HPDE6-E6E7 (cell line): ENCODE results near the gene GDF10.

Experiments used
- DNase-seq: peaks from one replicate; pipeline ENCODE4 v3.0.0; 2011; ENCODE audit warnings: missing footprints; ENCODE audit errors: extremely low spot score

The GDF10 gene

GRCh38 chr10:47314416-47314970 is 14.5 kb downstream of the GDF10 start:
- DNase-seq = no peak

GRCh38 chr10:47315421-47315820 is 15.4 kb downstream of the GDF10 start:
- DNase-seq = no peak

- DNase-seq = no peak
Measured at GRCh38 chr10:47316131-47316530, 16.1 kb downstream of the GDF10 start.

DNA sequence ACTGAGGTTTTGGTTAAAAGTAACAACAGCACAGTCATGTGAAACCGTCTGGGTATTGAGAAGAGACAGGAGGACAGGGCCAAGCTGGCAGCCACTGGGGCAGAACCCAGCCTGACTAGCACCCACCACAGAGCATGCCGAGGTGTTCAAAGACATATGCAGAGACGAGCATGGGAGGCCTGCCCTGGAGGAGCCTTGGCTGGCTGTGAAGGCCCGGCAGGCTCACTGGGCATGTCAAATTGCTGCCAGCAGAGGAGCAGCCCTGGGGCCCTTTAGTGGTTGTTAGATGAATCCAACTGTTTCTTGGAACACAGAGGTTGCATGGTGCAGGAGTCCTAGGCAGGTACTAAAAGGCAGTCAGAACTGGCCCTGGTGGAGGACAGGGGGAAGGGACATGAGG is 17.3 kb downstream of the GDF10 start:
- no peak for DNase-seq

DNA sequence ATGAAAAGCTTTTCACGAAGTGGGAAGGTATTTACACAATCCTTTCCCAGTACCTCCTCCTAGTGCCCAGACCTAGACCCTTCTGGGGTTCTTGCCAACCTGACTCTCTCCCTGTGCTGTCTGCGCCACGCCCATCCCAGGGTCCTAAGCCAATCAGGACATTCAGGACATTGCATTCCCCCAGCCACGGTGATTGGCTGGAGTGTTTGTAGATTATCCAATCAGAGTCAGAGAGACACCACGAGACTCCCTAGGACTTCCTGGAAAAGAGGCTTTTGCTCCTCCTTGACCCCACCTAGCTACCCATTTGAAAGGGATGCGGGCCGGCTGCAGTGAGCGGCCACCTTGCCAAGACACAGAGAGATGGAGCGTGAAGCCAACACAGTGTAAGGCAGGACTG is 18.7 kb downstream of the GDF10 start:
- no peak for DNase-seq

DNA sequence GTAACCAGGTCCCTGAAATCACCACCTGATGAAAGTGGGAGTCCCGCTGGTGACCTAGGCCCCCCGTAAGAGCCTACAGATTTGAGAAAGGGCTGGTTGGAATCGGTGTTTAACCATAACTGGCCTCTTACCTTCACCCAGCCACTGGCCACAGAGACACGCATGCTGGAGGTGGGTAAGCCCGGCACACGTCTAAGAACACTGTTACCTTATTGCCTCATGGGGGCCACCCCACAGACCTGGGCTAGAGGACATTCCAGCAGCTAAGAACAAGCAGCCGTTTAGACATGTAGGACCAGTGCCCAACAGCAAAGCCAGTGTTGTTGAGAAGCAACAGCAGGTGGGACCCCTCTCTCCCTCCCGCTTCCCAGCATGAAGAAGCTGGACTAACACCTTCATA is 19.8 kb downstream of the GDF10 start:
- DNase-seq = no peak

- no peak for DNase-seq
Measured at GRCh38 chr10:47320812-47321211, 20.8 kb downstream of the GDF10 start.

DNA sequence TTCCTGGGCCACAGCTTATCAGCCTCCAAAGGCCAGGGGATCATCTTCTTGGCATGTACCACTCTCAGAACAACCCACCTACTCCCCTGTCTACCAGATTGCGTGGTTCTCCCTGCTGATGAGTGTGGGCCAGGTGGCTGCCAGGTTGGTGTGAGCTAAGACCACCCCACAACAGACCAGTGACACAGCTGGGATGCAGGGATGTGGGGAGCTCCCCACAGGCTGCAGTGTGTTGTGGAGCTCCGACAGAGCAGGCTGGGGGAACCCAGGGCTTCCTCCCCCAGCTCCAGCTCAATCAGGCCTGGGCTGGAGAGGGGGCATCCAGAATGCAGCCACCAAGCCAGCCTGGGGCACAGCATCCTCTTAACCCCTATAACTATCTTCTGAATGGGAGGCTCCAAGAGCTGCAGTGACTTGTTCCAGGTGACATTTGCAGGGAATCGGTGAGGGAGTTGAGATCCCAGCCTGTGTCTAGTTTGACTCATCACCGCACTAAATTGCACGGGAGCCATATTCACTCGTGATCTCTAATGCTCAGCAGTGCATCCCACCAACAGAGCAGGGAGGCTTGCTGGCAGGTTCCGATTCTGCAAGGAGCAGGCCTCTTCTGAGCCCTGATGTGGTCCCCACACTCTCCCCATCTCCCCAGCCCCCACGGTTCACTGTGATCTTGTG is 21.7 kb downstream of the GDF10 start:
- no peak for DNase-seq

- DNase-seq = no peak
Measured at GRCh38 chr10:47322300-47323061, 22.5 kb downstream of the GDF10 start, which contains the start of gene GDF2. Gene GDF2 (plus strand): TSS chr10:47322454. CDS start chr10:47322669, 215 bp downstream.

- DNase-seq = no peak
Measured at GRCh38 chr10:47323087-47323486, 23.1 kb downstream of the GDF10 start.

- DNase-seq = no peak
Measured at GRCh38 chr10:47323636-47324296, 23.8 kb downstream of the GDF10 start.

- DNase-seq = no peak
Measured at GRCh38 chr10:47325303-47326291, 25.6 kb downstream of the GDF10 start.

GRCh38 chr10:47326306-47326926 is 26.4 kb downstream of the GDF10 start:
- no peak for DNase-seq

GRCh38 chr10:47326927-47327330 is 26.9 kb downstream of the GDF10 start:
- no peak for DNase-seq

GRCh38 chr10:47329855-47330254 is 29.9 kb downstream of the GDF10 start:
- no peak for DNase-seq

DNA sequence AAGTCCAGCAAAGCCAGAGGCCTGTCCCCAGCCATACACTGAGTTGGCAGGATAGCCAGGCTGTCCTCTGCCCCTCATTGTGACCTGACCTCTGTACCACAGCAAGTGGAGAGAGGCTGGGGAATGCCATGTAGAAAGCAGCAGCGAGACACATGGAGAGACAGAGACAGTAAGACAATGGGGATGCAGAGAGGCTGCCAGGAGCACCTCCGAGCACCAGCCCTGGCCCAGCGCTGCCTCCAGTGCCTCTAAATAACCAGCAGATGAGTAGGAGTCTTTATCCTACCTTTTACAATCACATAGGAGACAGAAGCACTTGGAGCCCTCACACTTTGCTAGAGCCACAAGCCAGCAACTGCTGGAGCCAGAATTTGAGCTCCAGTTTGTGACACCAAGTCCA is 30.4 kb downstream of the GDF10 start:
- no peak for DNase-seq

- no peak for DNase-seq
Measured at GRCh38 chr10:47330804-47331203, 30.8 kb downstream of the GDF10 start.

DNA sequence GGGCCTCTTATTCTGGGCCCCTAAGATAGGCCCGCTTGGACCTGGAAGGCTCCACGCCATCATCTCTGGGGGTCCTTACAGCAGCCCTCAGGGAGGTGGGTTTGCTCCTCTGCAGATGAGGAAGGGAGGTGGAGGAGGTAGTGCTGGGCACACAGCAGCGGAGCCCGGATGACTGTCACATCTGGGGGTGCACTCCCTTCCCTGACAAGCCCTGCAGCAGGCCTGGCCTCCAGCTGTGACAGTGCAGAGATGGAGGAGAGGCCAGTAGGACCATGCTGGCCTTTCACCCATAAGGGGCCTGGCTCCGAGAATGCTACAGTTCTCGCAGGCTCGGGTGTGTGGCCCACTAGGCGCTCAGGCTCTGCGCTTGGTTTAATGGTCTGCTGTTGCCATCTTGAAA is 31.5 kb downstream of the GDF10 start:
- DNase-seq = no peak

GRCh38 chr10:47331954-47332353 is 32.0 kb downstream of the GDF10 start:
- DNase-seq = no peak

DNA sequence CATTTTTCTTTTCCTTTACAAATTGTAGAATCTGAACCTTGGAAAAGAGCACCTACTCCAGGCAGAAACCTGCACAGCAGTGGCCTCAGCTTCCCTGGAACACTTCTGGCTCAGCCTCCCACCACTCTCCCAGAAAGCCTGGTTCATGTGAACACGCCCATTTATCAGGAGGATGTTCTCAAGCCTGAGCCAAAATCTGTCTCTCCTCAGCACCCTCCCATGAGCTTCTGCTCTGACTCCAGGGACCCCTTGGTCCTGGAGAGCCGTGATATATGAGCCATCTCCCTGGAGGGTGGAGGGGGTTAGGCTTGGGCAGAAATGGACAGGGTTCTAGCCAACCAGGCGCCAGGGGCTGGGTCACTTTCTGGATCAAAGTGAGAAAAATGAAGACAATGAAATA is 32.4 kb downstream of the GDF10 start:
- no peak for DNase-seq

DNA sequence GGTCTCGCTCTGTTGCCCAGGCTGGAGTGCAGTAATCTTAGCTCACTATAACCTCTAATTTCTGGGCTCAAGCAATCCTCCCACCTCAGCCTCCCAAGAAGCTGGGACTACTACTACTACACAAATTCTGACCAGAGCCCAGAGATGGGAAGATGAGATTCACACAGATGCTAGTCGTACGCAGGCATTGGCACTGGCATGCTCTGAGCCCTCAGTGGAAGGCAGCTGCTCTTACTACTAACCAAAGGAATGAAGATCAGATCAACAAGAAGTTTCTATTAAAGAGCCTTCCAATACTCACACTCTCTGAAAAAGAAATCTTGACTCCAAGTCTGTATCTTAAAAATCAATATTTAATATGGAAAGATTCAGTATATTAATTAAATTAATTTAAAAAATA is 32.9 kb downstream of the GDF10 start:
- DNase-seq = no peak
